HepG2 (cell line): ENCODE measurements around the gene PCYT2. TPM values are rescaled to one million over a fixed set of nuclear protein-coding genes. Genes with fewer than 3 reads are reported as not detected.

Experiments
- ARID2 ChIP-seq: sonication (generic); formaldehyde crosslinking; IDR thresholded peaks from 2 replicates; pipeline ENCODE4 v1.8.1; 2022; ENCODE audit warnings: mild to moderate bottlenecking, missing genetic modification reagents, borderline replicate concordance
- CCDC6 ChIP-seq: sonication (generic); formaldehyde crosslinking; IDR thresholded peaks from 2 replicates; pipeline ENCODE4 v1.8.1; 2022; ENCODE audit warnings: mild to moderate bottlenecking, missing genetic modification reagents, moderate library complexity
- CHD2 ChIP-seq: IDR thresholded peaks from 2 replicates; pipeline ENCODE4 v1.6.1; 2011; ENCODE audit warnings: low read depth, low read length, improper control_type of control experiment
- FOSL2 ChIP-seq: sonication (generic); formaldehyde crosslinking; IDR thresholded peaks from 2 replicates; pipeline ENCODE4 v1.4.0; 2020; ENCODE audit warnings: missing genetic modification reagents
- GPN1 ChIP-seq: sonication (generic); formaldehyde crosslinking; IDR thresholded peaks from 2 replicates; pipeline ENCODE4 v1.5.1; 2020; ENCODE audit warnings: missing genetic modification reagents, borderline replicate concordance
- KLF12 ChIP-seq: sonication (generic); formaldehyde crosslinking; IDR thresholded peaks from 2 replicates; pipeline ENCODE4 v1.4.0; 2020; ENCODE audit warnings: missing genetic modification reagents, borderline replicate concordance
- MED13 ChIP-seq: sonication (generic); formaldehyde crosslinking; IDR thresholded peaks from 2 replicates; pipeline ENCODE4 v1.5.0; 2020; ENCODE audit warnings: missing genetic modification reagents
- MXD3 ChIP-seq: IDR thresholded peaks from 2 replicates; pipeline ENCODE4 v1.6.1; 2016; ENCODE audit warnings: mild to moderate bottlenecking, missing biosample characterization, missing genetic modification reagents
- NCOA1 ChIP-seq: sonication (generic); formaldehyde crosslinking; IDR thresholded peaks from 2 replicates; pipeline ENCODE4 v1.9.0; 2021; ENCODE audit warnings: missing genetic modification reagents
- NR0B2 ChIP-seq: sonication (generic); formaldehyde crosslinking; IDR thresholded peaks from 2 replicates; pipeline ENCODE4 v1.4.0; 2020; ENCODE audit warnings: mild to moderate bottlenecking, missing genetic modification reagents
- REST ChIP-seq, 2 experiments: IDR thresholded peaks; 2 replicates each; pipeline ENCODE4 v1.6.1; 2011 to 2012; ENCODE audit warnings: low read length in 2 of 2, borderline replicate concordance in 1 of 2, low read depth in 1 of 2, mild to moderate bottlenecking in 1 of 2, moderate library complexity in 1 of 2
- SETDB1 ChIP-seq: sonication (generic); formaldehyde crosslinking; IDR thresholded peaks from 2 replicates; pipeline ENCODE4 v1.5.1; 2020; ENCODE audit warnings: missing genetic modification reagents, mild to moderate bottlenecking, borderline replicate concordance
- SOX5 ChIP-seq: IDR thresholded peaks from 2 replicates; pipeline ENCODE4 v1.6.1; 2016; ENCODE audit warnings: borderline replicate concordance
- TAF1 ChIP-seq: sonication (generic); formaldehyde crosslinking; IDR thresholded peaks from 2 replicates; pipeline ENCODE4 v1.4.0; 2020; ENCODE audit warnings: missing genetic modification reagents
- TOPORS ChIP-seq: sonication (generic); formaldehyde crosslinking; IDR thresholded peaks from 2 replicates; pipeline ENCODE4 v1.8.0; 2023; ENCODE audit warnings: mild to moderate bottlenecking, missing genetic modification reagents
- ZBTB4 ChIP-seq: sonication (generic); formaldehyde crosslinking; IDR thresholded peaks from 2 replicates; pipeline ENCODE4 v1.4.0; 2020; ENCODE audit warnings: missing genetic modification reagents, mild to moderate bottlenecking, borderline replicate concordance
- ZFP41 ChIP-seq: sonication (generic); formaldehyde crosslinking; IDR thresholded peaks from 2 replicates; pipeline ENCODE4 v1.4.0; 2020; ENCODE audit warnings: mild to moderate bottlenecking, missing genetic modification reagents, borderline replicate concordance
- ZMYM2 ChIP-seq: sonication (generic); formaldehyde crosslinking; IDR thresholded peaks from 2 replicates; pipeline ENCODE4 v1.8.0; 2022; ENCODE audit warnings: mild to moderate bottlenecking, missing genetic modification reagents
- ZNF362 ChIP-seq: sonication (generic); formaldehyde crosslinking; IDR thresholded peaks from 2 replicates; pipeline ENCODE4 v1.4.0; 2020; ENCODE audit warnings: missing genetic modification reagents, mild to moderate bottlenecking, borderline replicate concordance
- ZNF577 ChIP-seq: sonication (generic); formaldehyde crosslinking; IDR thresholded peaks from 2 replicates; pipeline ENCODE4 v1.4.0; 2020; ENCODE audit warnings: mild to moderate bottlenecking, low read depth, missing genetic modification reagents, borderline replicate concordance
- ZNF83 ChIP-seq: sonication (generic); formaldehyde crosslinking; IDR thresholded peaks from 2 replicates; pipeline ENCODE4 v1.4.0; 2020; ENCODE audit warnings: missing genetic modification reagents, mild to moderate bottlenecking, borderline replicate concordance
- polyA plus RNA-seq, 8 experiments: library from polyadenylated mRNA; depleted of rRNA in 3 of 8; stranded (reverse) in 7 of 8; unstranded in 1 of 8; fragments of >200 nt; fragmentation: Illumina TruSeq in 4 of 8; extraction: Trizol in 4 of 8; gene quantifications; 2 replicates each; pipeline versions ENCODE4 v1.2.1 to v1.2.3, GENCODE V29; 2011 to 2016; ENCODE audit warnings: low read depth in 4 of 8, missing spikeins in 1 of 8, mixed read lengths in 1 of 8; ENCODE audit not compliant: insufficient read depth in 1 of 8
- total RNA-seq, 5 experiments: library from RNA; depleted of rRNA; stranded (reverse); fragments of >200 nt; fragmentation: Illumina TruSeq; extraction: Trizol; gene quantifications; 2 replicates each; pipeline ENCODE4 v1.2.3, GENCODE V29; 2016; ENCODE audit warnings: low read depth in 1 of 5

Gene PCYT2
- total and polyA plus RNA-seq, 2 of the 13 experiments (the other 11 are each of a cell fraction or from before 2014, with no cell fraction given), result 147 to 297 TPM

GRCh38 chr17:81932333-81932983, 21.3 kb upstream of the PCYT2 start (continued):
- TF ChIP-seq ZBTB4 (CRISPR knock-in tag) (no peak), ZMYM2 (no peak), SOX5 (CRISPR knock-in tag) (no peak), SETDB1 (CRISPR knock-in tag) (no peak), ZFP41 (CRISPR knock-in tag) (no peak), ZNF577 (no peak), CCDC6 (CRISPR knock-in tag) (no peak), CHD2 (no peak), NR0B2 (CRISPR knock-in tag) (no peak), TAF1 (no peak; the same call in 1 of the 2 replicates), ARID2 (CRISPR knock-in tag) (no peak), FOSL2 (CRISPR knock-in tag) (no peak), GPN1 (CRISPR knock-in tag) (no peak), MED13 (CRISPR knock-in tag) (no peak), REST (IDR thresholded peaks at IDR 0.05; ENCODE audit: borderline replicate concordance in 1 of 2, low read depth in 1 of 2, low read length in 2 of 2) (no peak), ZNF83 (CRISPR knock-in tag) (no peak), MXD3 (CRISPR knock-in tag) (no peak), NCOA1 (CRISPR knock-in tag) (no peak), TOPORS (no peak), KLF12 (CRISPR knock-in tag) (no peak), ZNF362 (CRISPR knock-in tag) (no peak)
